ENCODE results near the gene NFIB.

Gene NFIB

GRCh38 chr9:14349146-14349446 is 35.2 kb upstream of the NFIB start:
- DNase-seq (ENCODE audit: low spot score): no peak
- in situ Hi-C loops (cut with MboI; ENCODE audit: low sequenced_read_pairs, unreplicated experiment): no loop called here
- TF ChIP-seq CTCF (IDR thresholded peaks at IDR 0.05; ENCODE audit: borderline replicate concordance, control extremely low read depth, extremely low read depth, insufficient read depth, missing control alignments): no peak

- no peak for DNase-seq (ENCODE audit: low spot score)
- no peak for TF ChIP-seq CTCF (IDR thresholded peaks at IDR 0.05; ENCODE audit: borderline replicate concordance, control extremely low read depth, extremely low read depth, insufficient read depth, missing control alignments)
- in situ Hi-C loops (cut with MboI; ENCODE audit: low sequenced_read_pairs, unreplicated experiment): no loop called here
Measured at GRCh38 chr9:14348373-14349145, 34.6 kb upstream of the NFIB start.

- no peak for TF ChIP-seq CTCF (IDR thresholded peaks at IDR 0.05; ENCODE audit: borderline replicate concordance, control extremely low read depth, extremely low read depth, insufficient read depth, missing control alignments)
- in situ Hi-C loops (cut with MboI; ENCODE audit: low sequenced_read_pairs, unreplicated experiment): no loop called here
- no peak for DNase-seq (ENCODE audit: low spot score)
Measured at GRCh38 chr9:14348123-14348372, 34.1 kb upstream of the NFIB start.

- no peak for DNase-seq (ENCODE audit: low spot score)
- no peak for TF ChIP-seq CTCF (IDR thresholded peaks at IDR 0.05; ENCODE audit: borderline replicate concordance, control extremely low read depth, extremely low read depth, insufficient read depth, missing control alignments)
- in situ Hi-C loops (cut with MboI; ENCODE audit: low sequenced_read_pairs, unreplicated experiment): no loop called here
Measured at GRCh38 chr9:14347406-14348122, 33.6 kb upstream of the NFIB start.

- DNase-seq (ENCODE audit: low spot score): no peak
- TF ChIP-seq CTCF (IDR thresholded peaks at IDR 0.05; ENCODE audit: borderline replicate concordance, control extremely low read depth, extremely low read depth, insufficient read depth, missing control alignments): no peak
- in situ Hi-C loops (cut with MboI; ENCODE audit: low sequenced_read_pairs, unreplicated experiment): no loop called here
Measured at GRCh38 chr9:14346811-14347405, 33.0 kb upstream of the NFIB start.

- in situ Hi-C loops (cut with MboI; ENCODE audit: low sequenced_read_pairs, unreplicated experiment): no loop called here
- DNase-seq (ENCODE audit: low spot score): no peak
- TF ChIP-seq CTCF (IDR thresholded peaks at IDR 0.05; ENCODE audit: borderline replicate concordance, control extremely low read depth, extremely low read depth, insufficient read depth, missing control alignments): no peak
Measured at GRCh38 chr9:14346231-14346791, 32.4 kb upstream of the NFIB start.
